ENCODE results near the gene GALC. TPM values are rescaled to one million over a fixed set of nuclear protein-coding genes. Genes with fewer than 3 reads are reported as not detected.
A peak's percentile ranks its signal among the peaks of the same experiment; 100 is the strongest.

The GALC gene
- total RNA-seq, 1 experiment from 2014 or later = 0.18 TPM

- Histone ChIP-seq H2AFZ (ENCODE audit: low read length) (no peak overlapping the region), H3F3A (ENCODE audit: low read length, unreplicated experiment) (no peaks in the 10 kb centered on the region), H3K9me2 (replicated peaks; ENCODE audit: low read length) (no peaks in the 10 kb centered on the region), H3K27me3 (ENCODE audit: low read length) (no peaks in the 10 kb centered on the region), H3K27ac (ENCODE audit: low read length) (no peak overlapping the region), H3K4me3 (ENCODE audit: low read length) (no peak overlapping the region), H3K4me1 (ENCODE audit: insufficient read depth, low read length) (no peaks in the 10 kb centered on the region), H3K36me3 (ENCODE audit: low read depth, low read length) (no peaks in the 10 kb centered on the region), H3K4me2 (ENCODE audit: low read length) (no peak overlapping the region), H4K20me1 (ENCODE audit: low read length) (no peaks in the 10 kb centered on the region), H3K9me3 (ENCODE audit: low read length) (no peaks in the 10 kb centered on the region), H3K9ac (ENCODE audit: low read length) (no peak overlapping the region), H3K79me2 (ENCODE audit: low read length) (no peaks in the 10 kb centered on the region)
- no peak for ATAC-seq
- no TSS peak for BruUV-seq (replicated peaks)
- intact Hi-C loops (cut with micrococcal nuclease) = no loop called here
- ChIA-PET POLR2A (ENCODE audit: unreplicated experiment) (no interaction called here), CTCF (no interaction called here)
- no peak for DNase-seq
- TF ChIP-seq CTCF (conservative IDR thresholded peaks at IDR 0.05; ENCODE audit: low read depth, low read length) (no peak), EZH2phosphoT487 (IDR thresholded peaks at IDR 0.05; ENCODE audit: borderline replicate concordance, low read length) (no peak), EZH2 (IDR thresholded peaks at IDR 0.05; ENCODE audit: low read length, unreplicated experiment) (no peak)
Observed at GRCh38 chr14:87995500-87996290, 2.7 kb upstream of the GALC start.

GRCh38 chr14:87994974-87995373 is 2.0 kb upstream of the GALC start:
- Histone ChIP-seq H3K27me3 (ENCODE audit: low read length) (no peaks in the 10 kb centered on the region), H3F3A (ENCODE audit: low read length, unreplicated experiment) (no peaks in the 10 kb centered on the region), H3K9me2 (replicated peaks; ENCODE audit: low read length) (no peaks in the 10 kb centered on the region), H3K4me2 (ENCODE audit: low read length) (no peak overlapping the region), H3K27ac (ENCODE audit: low read length) (no peak overlapping the region), H3K4me1 (ENCODE audit: insufficient read depth, low read length) (no peaks in the 10 kb centered on the region), H3K9me3 (ENCODE audit: low read length) (no peaks in the 10 kb centered on the region), H3K79me2 (ENCODE audit: low read length) (no peaks in the 10 kb centered on the region), H2AFZ (ENCODE audit: low read length) (no peak overlapping the region), H3K4me3 (ENCODE audit: low read length) (no peak overlapping the region), H4K20me1 (ENCODE audit: low read length) (no peaks in the 10 kb centered on the region), H3K36me3 (ENCODE audit: low read depth, low read length) (no peaks in the 10 kb centered on the region), H3K9ac (ENCODE audit: low read length) (no peak overlapping the region)
- BruUV-seq (replicated peaks) = no TSS peak
- TF ChIP-seq EZH2 (IDR thresholded peaks at IDR 0.05; ENCODE audit: low read length, unreplicated experiment) (no peak), CTCF (conservative IDR thresholded peaks at IDR 0.05; ENCODE audit: low read depth, low read length) (no peak), EZH2phosphoT487 (IDR thresholded peaks at IDR 0.05; ENCODE audit: borderline replicate concordance, low read length) (no peak)
- CTCF ChIA-PET = no interaction called here
- POLR2A ChIA-PET (ENCODE audit: unreplicated experiment) = no interaction called here
- DNase-seq (no peak), ATAC-seq (no peak)
- intact Hi-C loops (cut with micrococcal nuclease) = no loop called here

- H3K79me2 ChIP-seq (ENCODE audit: low read length) = no peaks in the 10 kb centered on the region
- H3K4me3 ChIP-seq (ENCODE audit: low read length) = no peak overlapping the region
- TF ChIP-seq EZH2 (IDR thresholded peaks at IDR 0.05; ENCODE audit: low read length, unreplicated experiment) (no peak), CTCF (conservative IDR thresholded peaks at IDR 0.05; ENCODE audit: low read depth, low read length) (no peak), EZH2phosphoT487 (IDR thresholded peaks at IDR 0.05; ENCODE audit: borderline replicate concordance, low read length) (no peak)
- ChIA-PET POLR2A (ENCODE audit: unreplicated experiment) (no interaction called here), CTCF (no interaction called here)
- no peak overlapping the region for H3K9ac ChIP-seq (ENCODE audit: low read length)
- no peaks in the 10 kb centered on the region for H3K36me3 ChIP-seq (ENCODE audit: low read depth, low read length)
- no peak for DNase-seq
- H4K20me1 ChIP-seq (ENCODE audit: low read length) = no peaks in the 10 kb centered on the region
- no peak for ATAC-seq
- intact Hi-C loops (cut with micrococcal nuclease) = no loop called here
- H3K9me3 ChIP-seq (ENCODE audit: low read length) = no peaks in the 10 kb centered on the region
- no peak overlapping the region for H3K4me2 ChIP-seq (ENCODE audit: low read length)
- no peaks in the 10 kb centered on the region for H3F3A ChIP-seq (ENCODE audit: low read length, unreplicated experiment)
- H3K27me3 ChIP-seq (ENCODE audit: low read length) = no peaks in the 10 kb centered on the region
- H2AFZ ChIP-seq (ENCODE audit: low read length) = peak overlapping the region; percentile 83; the same call in 1 of the 2 replicates
- no peaks in the 10 kb centered on the region for H3K4me1 ChIP-seq (ENCODE audit: insufficient read depth, low read length)
- BruUV-seq (replicated peaks) = TSS peak; percentile 43
- H3K9me2 ChIP-seq (replicated peaks; ENCODE audit: low read length) = no peaks in the 10 kb centered on the region
- no peak overlapping the region for H3K27ac ChIP-seq (ENCODE audit: low read length)
Observed at GRCh38 chr14:87992346-87992717, 650 bp downstream of the GALC start.

All from PC-3 (cell line).